Peyer's patch (tissue), 4 donors: ENCODE measurements around the gene NHSL2.

Experiments used
- CTCF ChIP-seq, 6 experiments: fragments of 450-650 bp in 4 of 6; fragments of 200-600 bp in 2 of 6; sonication (generic) in 1 of 6; IDR thresholded peaks; one replicate each; pipeline ENCODE4 v1.5.1; 2017 to 2019; ENCODE audit warnings: antibody characterized with exemption in 6 of 6, mild to moderate bottlenecking in 3 of 6, moderate library complexity in 1 of 6
- POLR2A ChIP-seq, 2 donors: fragments of 450-650 bp; IDR thresholded peaks; one replicate each; pipeline ENCODE4 v1.5.1; 2017; ENCODE audit warnings: antibody characterized with exemption in 2 of 2, mild to moderate bottlenecking in 2 of 2, moderate library complexity in 2 of 2

- TF ChIP-seq CTCF (IDR thresholded peaks at IDR 0.05) (no peak), POLR2A (IDR thresholded peaks at IDR 0.05) (no peak)
These were observed 86.7 kb downstream of the NHSL2 start for GRCh38 chrX:71997320-71997719.
